A549 (cell line): ENCODE measurements around the gene PYCARD. TPM values are rescaled to one million over a fixed set of nuclear protein-coding genes. Genes with fewer than 3 reads are reported as not detected.

Experiments used
- ATAC-seq, 2 experiments: fragments of 200-7000 bp in 1 of 2; fragments of >200 bp in 1 of 2; cut with Nextera tagmentation in 1 of 2; cut with Tn5 transposase in 1 of 2; 3 replicates each; pipeline versions ENCODE4 v1.8.0 to v1.9.1; 2018 to 2020; ENCODE audit warnings: mild to moderate bottlenecking in 1 of 2, moderate library complexity in 1 of 2
- CTCF ChIA-PET: fragments of 300-600 bp; sonication (Branson Sonifier 250); formaldehyde crosslinking; extraction: SDS; loops from one replicate; lab custom pipeline; 2021; ENCODE audit warnings: antibody characterized with exemption, inconsistent platforms; lab: Yijun Ruan, JAX
- POLR2A ChIA-PET: fragments of 350-600 bp; formaldehyde crosslinking; extraction: SDS; loops from one replicate; lab custom pipeline; 2021; ENCODE audit warnings: antibody characterized with exemption, inconsistent platforms; lab: Yijun Ruan, JAX
- DNase-seq, 2 experiments: peaks; one replicate each; pipeline versions ENCODE4 v3.0.0 to v3.0.0-alpha.2; 2011 to 2016; ENCODE audit warnings: low read depth in 1 of 2, low spot score in 1 of 2
- FAIRE-seq: peaks from 2 replicates; lab custom pipeline; 2011; peaks lifted over from hg19 to GRCh38; lab: Jason Lieb, UNC
- H3K27ac ChIP-seq, 2 experiments: fragments of >200 bp; sonication (Bioruptor Twin); formaldehyde crosslinking; 3 replicates each; pipeline ENCODE4 v1.5.1; 2016 to 2017
- H3K4me1 ChIP-seq: fragments of >200 bp; sonication (Bioruptor Twin); formaldehyde crosslinking; 3 replicates; pipeline ENCODE4 v1.6.1; 2016
- H3K4me2 ChIP-seq: fragments of >200 bp; sonication (Bioruptor Twin); formaldehyde crosslinking; 3 replicates; pipeline ENCODE4 v1.6.1; 2016
- H3K4me3 ChIP-seq: fragments of >200 bp; sonication (Bioruptor Twin); formaldehyde crosslinking; 3 replicates; pipeline ENCODE4 v1.5.1; 2016
- H3K9me3 ChIP-seq: fragments of >200 bp; sonication (Bioruptor Twin); formaldehyde crosslinking; 3 replicates; pipeline ENCODE4 v1.6.1; 2016
- BCL3 ChIP-seq: fragments of >200 bp; sonication (Bioruptor Twin); formaldehyde crosslinking; IDR thresholded peaks from 3 replicates; pipeline ENCODE4 v1.6.1; 2016
- CHD2 ChIP-seq: fragments of 150-350 bp; IDR thresholded peaks from 2 replicates; pipeline ENCODE4 v1.6.1; 2014; ENCODE audit warnings: low read length; ENCODE audit not compliant: partially characterized antibody
- CHD4 ChIP-seq: fragments of 200-600 bp; sonication (generic); IDR thresholded peaks from 2 replicates; pipeline ENCODE4 v1.6.1; 2016; ENCODE audit warnings: antibody characterized with exemption, mild to moderate bottlenecking, borderline replicate concordance
- ELK1 ChIP-seq: fragments of 150-350 bp; IDR thresholded peaks from 2 replicates; pipeline ENCODE4 v1.6.1; 2014; ENCODE audit warnings: low read depth, mild to moderate bottlenecking, low read length
- EP300 ChIP-seq, 2 experiments: fragments of >200 bp; sonication (Bioruptor Twin); formaldehyde crosslinking; IDR thresholded peaks; 2 replicates in 1 of 2; 3 replicates in 1 of 2; pipeline ENCODE4 v1.6.1; 2016 to 2017
- ESRRA ChIP-seq: fragments of 150-350 bp; IDR thresholded peaks from 2 replicates; pipeline ENCODE4 v1.6.1; 2014; ENCODE audit warnings: mild to moderate bottlenecking, low read length, borderline replicate concordance
- FOSL2 ChIP-seq, 2 experiments: fragments of 450-650 bp in 1 of 2; fragments of >200 bp in 1 of 2; sonication (Bioruptor Twin) in 1 of 2; formaldehyde crosslinking; IDR thresholded peaks; 2 replicates each; pipeline versions ENCODE4 v1.5.0 to v1.6.1; 2016 to 2020; ENCODE audit warnings: mild to moderate bottlenecking in 1 of 2, moderate library complexity in 1 of 2
- HEYL ChIP-seq: fragments of 250-450 bp; sonication (Bioruptor Pico); IDR thresholded peaks from 2 replicates; pipeline ENCODE4 v1.8.0; 2021; ENCODE audit warnings: mild to moderate bottlenecking, moderate library complexity
- HOXA7 ChIP-seq: fragments of 250-450 bp; sonication (Bioruptor Pico); IDR thresholded peaks from 2 replicates; pipeline ENCODE4 v1.5.0; 2020; ENCODE audit warnings: mild to moderate bottlenecking, moderate library complexity
- HOXB5 ChIP-seq: fragments of 250-450 bp; sonication (Bioruptor Pico); IDR thresholded peaks from 2 replicates; pipeline ENCODE4 v1.5.0; 2020; ENCODE audit warnings: mild to moderate bottlenecking, moderate library complexity
- JUNB ChIP-seq: fragments of >200 bp; sonication (Bioruptor Twin); formaldehyde crosslinking; IDR thresholded peaks from 2 replicates; pipeline ENCODE4 v1.6.1; 2016
- KDM5A ChIP-seq: fragments of 200-600 bp; sonication (generic); IDR thresholded peaks from 2 replicates; pipeline ENCODE4 v1.6.1; 2016; ENCODE audit warnings: antibody characterized with exemption, mild to moderate bottlenecking
- NR3C1 ChIP-seq: fragments of >200 bp; sonication (Bioruptor Twin); formaldehyde crosslinking; IDR thresholded peaks from 3 replicates; pipeline ENCODE4 v1.6.1; 2017
- RAD21 ChIP-seq, 2 experiments: fragments of >200 bp in 1 of 2; sonication (Bioruptor Twin) in 1 of 2; formaldehyde crosslinking in 1 of 2; IDR thresholded peaks in 1 of 2; conservative IDR thresholded peaks in 1 of 2; 2 replicates in 1 of 2; 3 replicates in 1 of 2; pipeline ENCODE4 v1.6.1; 2012 to 2018; ENCODE audit warnings: inconsistent platforms in 1 of 2
- RARB ChIP-seq: fragments of 250-450 bp; sonication (Bioruptor Pico); IDR thresholded peaks from 2 replicates; pipeline ENCODE4 v1.8.0; 2021; ENCODE audit warnings: mild to moderate bottlenecking, moderate library complexity
- RCOR1 ChIP-seq: fragments of 150-350 bp; IDR thresholded peaks from 2 replicates; pipeline ENCODE4 v1.6.1; 2014; ENCODE audit warnings: antibody characterized with exemption, low read length, low read depth
- REST ChIP-seq: fragments of 200-600 bp; sonication (generic); IDR thresholded peaks from 2 replicates; pipeline ENCODE4 v1.6.1; 2016; ENCODE audit warnings: antibody characterized with exemption, mild to moderate bottlenecking, moderate library complexity
- RNF2 ChIP-seq: fragments of 200-600 bp; sonication (generic); IDR thresholded peaks from 2 replicates; pipeline ENCODE4 v1.6.1; 2016; ENCODE audit warnings: low read depth, mild to moderate bottlenecking, antibody characterized with exemption, moderate library complexity, borderline replicate concordance
- ZC3H11A ChIP-seq: fragments of 450-650 bp; IDR thresholded peaks from 2 replicates; pipeline ENCODE4 v1.6.1; 2014; ENCODE audit warnings: antibody characterized with exemption, mild to moderate bottlenecking
- ZNF302 ChIP-seq: fragments of 250-450 bp; sonication (Bioruptor Pico); IDR thresholded peaks from 2 replicates; pipeline ENCODE4 v1.9.0; 2021; ENCODE audit warnings: inconsistent platforms, mild to moderate bottlenecking, moderate library complexity
- WGBS: methylation state at CpG from one replicate; pipeline ENCODE4 v1.1.6; 2017; ENCODE audit errors: missing lambda C conversion rate; 5-methylcytosine and 5-hydroxymethylcytosine counted together
- polyA plus RNA-seq, 4 experiments: library from polyadenylated mRNA; depleted of rRNA in 3 of 4; stranded (reverse); fragments of >200 nt; fragmentation: RNase III in 1 of 4; extraction: RNeasy Plus Mini Kit Qiagen cat#74134 plus additional on column Dnase treatment in 1 of 4; gene quantifications; 2 replicates in 3 of 4; 3 replicates in 1 of 4; pipeline ENCODE4 v1.2.3, GENCODE V29; 2011 to 2017

PYCARD gene
- polyA plus RNA-seq, 2 of the 4 experiments (the other 2 are of a cell fraction), result 16.1 to 30.1 TPM

- ATAC-seq, result no peak
- Histone ChIP-seq H3K4me1 (peaks cover 5% of the 10 kb centered on the region; the same call in 2 of the 3 replicates), H3K4me2 (peak within 1 kb of the TSS; percentile 97), H3K9me3 (no peaks in the 10 kb centered on the region), H3K4me3 (no peak within 1 kb of the TSS; the same call in 2 of the 3 replicates), H3K27ac (peak within 1 kb of the TSS in 1 of 2 experiments; percentile 82; a peak in 3 of 6 replicates)
- no peak for DNase-seq
- POLR2A ChIA-PET, result no interaction called here
- CTCF ChIA-PET, result interaction anchor here (1.0 to 1.6 kb wide), 3 partner anchors 119 to 228 kb away, joined by 3 to 5 read pairs (median 4); partner anchors contain the start of gene ZNF843
- no peak for FAIRE-seq
- 89% methylated on average over 24 of the region's 25 CpGs for WGBS
- TF ChIP-seq HOXA7 (CRISPR knock-in tag) (no peak), ESRRA (no peak), RAD21 (conservative IDR thresholded peaks at IDR 0.05 in 1 of 2, IDR thresholded peaks at IDR 0.05 in 1 of 2) (no peak), RCOR1 (no peak), HOXB5 (CRISPR knock-in tag) (no peak), CHD2 (no peak), EP300 (IDR thresholded peaks at IDR 0.05) (no peak), ZC3H11A (no peak), ZNF302 (no peak), HEYL (CRISPR knock-in tag) (no peak), RNF2 (no peak), BCL3 (no peak), JUNB (no peak)
Measured at GRCh38 chr16:31213877-31214707, 11.5 kb upstream of the PYCARD start, which contains the start of gene TRIM72. Gene TRIM72, plus strand, starts transcription at chr16:31214119. Its CDS starts 620 bp downstream, at chr16:31214739.

GRCh38 chr16:31213342-31213741 is 10.8 kb upstream of the PYCARD start:
- FAIRE-seq, result no peak
- Histone ChIP-seq H3K9me3 (no peaks in the 10 kb centered on the region), H3K4me1 (peaks cover 5% of the 10 kb centered on the region; the same call in 2 of the 3 replicates), H3K4me2 (no peak overlapping the region), H3K27ac (no peak overlapping the region), H3K4me3 (no peak overlapping the region)
- no peak for TF ChIP-seq REST
- TF ChIP-seq RCOR1, result no peak
- CTCF ChIA-PET, result interaction anchor here (1.6 kb wide), 2 partner anchors 120 to 229 kb away, joined by 4 to 5 read pairs; partner anchors contain the start of gene ZNF843
- POLR2A ChIA-PET, result no interaction called here
- DNase-seq, result no peak
- no peak for ATAC-seq
- WGBS, result 92% methylated on average over 1 of the region's 1 CpG

GRCh38 chr16:31206776-31207175 is 4.2 kb upstream of the PYCARD start:
- 66% methylated on average over 6 of the region's 6 CpGs for WGBS

More at GRCh38 chr16:31206776-31207175, 4.2 kb upstream of the PYCARD start:
- Histone ChIP-seq H3K4me3 (no peak overlapping the region), H3K4me1 (peaks cover 14% of the 10 kb centered on the region), H3K9me3 (no peaks in the 10 kb centered on the region), H3K27ac (no peak overlapping the region), H3K4me2 (no peak overlapping the region)
- ChIA-PET POLR2A (interaction anchor here (0.5 kb wide), 1 partner anchor 41 kb away, joined by 3 read pairs; no protein-coding TSS in a partner anchor), CTCF (interaction anchor here (0.9 to 1.4 kb wide), 6 partner anchors 61 to 662 kb away, joined by 3 to 4 read pairs (median 3); partner anchors contain the start of gene ZNF843)
- FAIRE-seq (no peak), DNase-seq (no peak), ATAC-seq (no peak)
- TF ChIP-seq HOXB5 (CRISPR knock-in tag) (no peak), CHD4 (no peak), FOSL2 (IDR thresholded peaks at IDR 0.05) (no peak), FOSL2 (CRISPR knock-in tag; IDR thresholded peaks at IDR 0.05) (no peak), ELK1 (no peak), RARB (no peak), NR3C1 (no peak), KDM5A (no peak)
